Astrocyte (in vitro differentiated cells and primary cell): Measurements from ENCODE around the gene TRIM3. TPM values are rescaled to one million over a fixed set of nuclear protein-coding genes. Genes with fewer than 3 reads are reported as not detected.

Experiments
- DNase-seq: peaks from one replicate; pipeline ENCODE4 v3.0.0-alpha.2; 2010; ENCODE audit warnings: low read depth
- FAIRE-seq: peaks from 2 replicates; lab custom pipeline; 2011; peaks lifted over from hg19 to GRCh38; lab: Jason Lieb, UNC
- H2AFZ ChIP-seq: 2 replicates; pipeline ENCODE4 v1.6.0; 2012; ENCODE audit warnings: low read depth, low read length, inconsistent platforms
- H3K27ac ChIP-seq: 2 replicates; pipeline ENCODE4 v1.5.1; 2011; ENCODE audit warnings: low read depth, low read length, inconsistent platforms
- H3K27me3 ChIP-seq: 2 replicates; pipeline ENCODE4 v1.6.0; 2011; ENCODE audit warnings: low read length, inconsistent platforms; ENCODE audit not compliant: insufficient read depth
- H3K36me3 ChIP-seq: 2 replicates; pipeline ENCODE4 v1.5.1; 2011; ENCODE audit warnings: low read length, inconsistent platforms; ENCODE audit not compliant: insufficient read depth
- H3K4me1 ChIP-seq: 2 replicates; pipeline ENCODE4 v1.5.1; 2011; ENCODE audit warnings: low read length, inconsistent platforms; ENCODE audit not compliant: insufficient read depth
- H3K4me2 ChIP-seq: 2 replicates; pipeline ENCODE4 v1.6.0; 2012; ENCODE audit warnings: low read length, inconsistent platforms
- H3K4me3 ChIP-seq: 2 replicates; pipeline ENCODE4 v1.5.1; 2011; ENCODE audit warnings: low read depth, mild to moderate bottlenecking, low read length, inconsistent platforms; ENCODE audit not compliant: insufficient read depth
- H3K79me2 ChIP-seq: 2 replicates; pipeline ENCODE4 v1.6.0; 2012; ENCODE audit warnings: mild to moderate bottlenecking, low read length, inconsistent platforms; ENCODE audit not compliant: insufficient read depth
- H3K9ac ChIP-seq: 2 replicates; pipeline ENCODE4 v1.6.0; 2012; ENCODE audit warnings: mild to moderate bottlenecking, low read length, inconsistent platforms
- H3K9me3 ChIP-seq: 2 replicates; pipeline ENCODE4 v1.5.1; 2012; ENCODE audit warnings: low read depth, mild to moderate bottlenecking, low read length, inconsistent platforms; ENCODE audit not compliant: insufficient read depth
- H4K20me1 ChIP-seq: 2 replicates; pipeline ENCODE4 v1.6.0; 2012; ENCODE audit warnings: low read length, inconsistent platforms; ENCODE audit not compliant: insufficient read depth
- H3K27ac Mint-ChIP-seq: one replicate; pipeline ENCODE4 v1.8.0; 2021; ENCODE audit warnings: mild to moderate bottlenecking, mixed read lengths; ENCODE audit not compliant: unreplicated experiment
- H3K27me3 Mint-ChIP-seq: one replicate; pipeline ENCODE4 v1.8.0; 2021; ENCODE audit warnings: low read depth, mixed read lengths; ENCODE audit not compliant: unreplicated experiment
- H3K36me3 Mint-ChIP-seq: one replicate; pipeline ENCODE4 v1.8.0; 2021; ENCODE audit warnings: low read depth, mixed read lengths; ENCODE audit not compliant: unreplicated experiment
- H3K4me1 Mint-ChIP-seq: one replicate; pipeline ENCODE4 v1.8.0; 2021; ENCODE audit warnings: low read depth, mixed read lengths; ENCODE audit not compliant: unreplicated experiment
- H3K4me3 Mint-ChIP-seq: one replicate; pipeline ENCODE4 v1.8.0; 2021; ENCODE audit warnings: mild to moderate bottlenecking, moderate library complexity, mixed read lengths; ENCODE audit not compliant: unreplicated experiment
- H3K9me3 Mint-ChIP-seq: one replicate; pipeline ENCODE4 v1.8.0; 2021; ENCODE audit warnings: mild to moderate bottlenecking, mixed read lengths; ENCODE audit not compliant: unreplicated experiment
- EZH2 ChIP-seq: IDR thresholded peaks from 2 replicates; pipeline ENCODE4 v1.6.1; 2012; ENCODE audit warnings: mild to moderate bottlenecking, low read length, inconsistent platforms; ENCODE audit not compliant: insufficient read depth
- total RNA-seq: library from RNA; stranded (reverse); gene quantifications from 2 replicates; pipeline ENCODE4 v1.2.1, GENCODE V29; 2021
- TF ChIP-seq, protein P1 (sequence below): IDR thresholded peaks from 2 replicates; pipeline ENCODE4 v1.5.1; 2011; ENCODE audit warnings: low read depth, mild to moderate bottlenecking, inconsistent platforms, low read length, moderate library complexity; ENCODE audit not compliant: insufficient read depth

Gene TRIM3
- total RNA-seq, 1 donor from 2014 or later, result 25.4 TPM

DNA sequence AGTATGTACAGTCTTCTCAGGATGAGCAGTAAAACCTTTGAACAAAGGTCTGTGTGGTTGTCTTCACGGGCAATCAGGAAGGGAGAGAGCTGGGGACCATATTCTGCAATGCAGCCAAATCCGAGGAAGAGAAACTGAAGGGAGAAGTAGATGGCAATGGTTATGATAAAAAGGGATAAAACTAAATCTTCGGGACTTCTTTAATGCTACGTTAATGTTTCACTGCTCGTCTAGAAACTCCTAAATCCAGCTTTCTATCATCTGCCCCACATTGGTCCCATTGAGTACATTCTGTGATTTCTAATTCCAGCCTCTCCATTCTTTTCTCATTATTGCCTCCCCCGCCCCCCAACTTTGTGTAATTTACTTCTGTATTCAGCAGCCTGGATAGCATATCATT, 9.3 kb upstream of the TRIM3 start:
- H3K27ac ChIP-seq, result no peak overlapping the region
- H3K4me2 ChIP-seq, result peak overlapping the region; percentile 94
- TF ChIP-seq, protein P1, sequence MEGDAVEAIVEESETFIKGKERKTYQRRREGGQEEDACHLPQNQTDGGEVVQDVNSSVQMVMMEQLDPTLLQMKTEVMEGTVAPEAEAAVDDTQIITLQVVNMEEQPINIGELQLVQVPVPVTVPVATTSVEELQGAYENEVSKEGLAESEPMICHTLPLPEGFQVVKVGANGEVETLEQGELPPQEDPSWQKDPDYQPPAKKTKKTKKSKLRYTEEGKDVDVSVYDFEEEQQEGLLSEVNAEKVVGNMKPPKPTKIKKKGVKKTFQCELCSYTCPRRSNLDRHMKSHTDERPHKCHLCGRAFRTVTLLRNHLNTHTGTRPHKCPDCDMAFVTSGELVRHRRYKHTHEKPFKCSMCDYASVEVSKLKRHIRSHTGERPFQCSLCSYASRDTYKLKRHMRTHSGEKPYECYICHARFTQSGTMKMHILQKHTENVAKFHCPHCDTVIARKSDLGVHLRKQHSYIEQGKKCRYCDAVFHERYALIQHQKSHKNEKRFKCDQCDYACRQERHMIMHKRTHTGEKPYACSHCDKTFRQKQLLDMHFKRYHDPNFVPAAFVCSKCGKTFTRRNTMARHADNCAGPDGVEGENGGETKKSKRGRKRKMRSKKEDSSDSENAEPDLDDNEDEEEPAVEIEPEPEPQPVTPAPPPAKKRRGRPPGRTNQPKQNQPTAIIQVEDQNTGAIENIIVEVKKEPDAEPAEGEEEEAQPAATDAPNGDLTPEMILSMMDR, result no peak
- TF ChIP-seq EZH2, result no peak

DNA sequence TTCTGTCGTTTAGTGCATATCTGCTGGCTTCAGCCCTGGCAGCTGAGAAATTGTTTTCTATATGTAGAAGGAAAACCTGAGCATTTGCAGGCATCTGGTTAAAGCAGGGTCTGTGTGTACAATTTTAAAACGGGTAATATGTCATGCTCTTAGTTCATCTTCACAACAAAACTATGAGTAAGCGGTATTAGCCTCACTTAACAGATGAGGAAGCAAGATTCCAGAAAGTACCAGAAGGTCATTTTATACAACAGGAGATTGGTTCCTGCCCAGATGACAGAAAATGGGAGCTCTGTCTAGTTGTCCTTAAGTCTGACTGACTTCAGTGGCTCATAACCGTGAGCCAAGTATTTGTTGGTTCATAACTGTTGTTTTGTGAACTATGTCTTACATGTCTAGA, 8.7 kb upstream of the TRIM3 start:
- H3K27me3 ChIP-seq, result no peaks in the 10 kb centered on the region
- DNase-seq, result no peak
- H4K20me1 ChIP-seq, result peaks cover 41% of the 10 kb centered on the region
- H3K36me3 ChIP-seq, result peaks cover 42% of the 10 kb centered on the region
- peak overlapping the region; percentile 79 for H3K27ac Mint-ChIP-seq
- peak overlapping the region; percentile 89 for H3K27ac ChIP-seq
- no peaks in the 10 kb centered on the region for H3K27me3 Mint-ChIP-seq
- H3K4me3 ChIP-seq, result peak overlapping the region; percentile 90
- H3K79me2 ChIP-seq, result peaks cover 53% of the 10 kb centered on the region
- no peak overlapping the region for H2AFZ ChIP-seq
- H3K4me2 ChIP-seq, result peak overlapping the region; percentile 94
- peaks cover 14% of the 10 kb centered on the region for H3K36me3 Mint-ChIP-seq
- H3K9ac ChIP-seq, result peak overlapping the region; percentile 99
- peaks cover 16% of the 10 kb centered on the region for H3K4me1 ChIP-seq
- peaks cover 26% of the 10 kb centered on the region for H3K4me1 Mint-ChIP-seq
- FAIRE-seq, result no peak
- no peaks in the 10 kb centered on the region for H3K9me3 ChIP-seq
- H3K9me3 Mint-ChIP-seq, result no peaks in the 10 kb centered on the region
- peak overlapping the region; percentile 97 for H3K4me3 Mint-ChIP-seq
- TF ChIP-seq, protein P1, result no peak
- TF ChIP-seq EZH2, result no peak

More for the DNA sequence above, 9.3 kb upstream of the TRIM3 start:
- FAIRE-seq, result no peak
- Mint-ChIP-seq H3K9me3 (no peaks in the 10 kb centered on the region), H3K36me3 (peaks cover 9% of the 10 kb centered on the region), H3K4me1 (peaks cover 26% of the 10 kb centered on the region), H3K27ac (no peak overlapping the region), H3K27me3 (no peaks in the 10 kb centered on the region), H3K4me3 (peak overlapping the region; percentile 97)
- Histone ChIP-seq H2AFZ (no peak overlapping the region), H3K79me2 (peaks cover 53% of the 10 kb centered on the region), H3K4me1 (peaks cover 16% of the 10 kb centered on the region), H3K27me3 (no peaks in the 10 kb centered on the region), H4K20me1 (peaks cover 36% of the 10 kb centered on the region), H3K9ac (peak overlapping the region; percentile 99), H3K36me3 (peaks cover 39% of the 10 kb centered on the region), H3K9me3 (no peaks in the 10 kb centered on the region), H3K4me3 (no peak overlapping the region)
- no peak for DNase-seq

DNA sequence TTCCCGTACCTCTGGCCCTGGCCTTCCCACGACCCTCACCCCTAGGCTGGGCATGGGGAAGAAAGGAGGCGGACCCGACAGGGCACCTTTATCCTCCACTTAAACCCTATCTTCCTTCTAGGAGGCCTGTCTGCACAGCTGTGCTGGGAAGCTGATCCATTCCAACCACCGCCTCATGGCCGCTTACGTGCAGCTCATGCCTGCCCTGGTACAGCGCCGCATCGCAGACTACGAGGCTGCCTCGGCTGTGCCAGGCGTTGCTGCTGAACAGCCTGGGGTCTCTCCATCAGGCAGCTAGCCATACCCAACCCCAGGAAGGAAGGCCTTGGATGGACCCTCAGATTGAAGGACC, 8.2 kb upstream of the TRIM3 start:
- Histone ChIP-seq H3K79me2 (peaks cover 53% of the 10 kb centered on the region), H2AFZ (peak overlapping the region; percentile 80), H3K27ac (peak overlapping the region; percentile 89), H3K9me3 (no peaks in the 10 kb centered on the region), H3K9ac (peak overlapping the region; percentile 99), H3K36me3 (peaks cover 47% of the 10 kb centered on the region), H3K4me1 (peaks cover 16% of the 10 kb centered on the region), H3K4me2 (peak overlapping the region; percentile 94), H4K20me1 (peaks cover 41% of the 10 kb centered on the region), H3K27me3 (no peaks in the 10 kb centered on the region), H3K4me3 (peak overlapping the region; percentile 90)
- H3K27me3 Mint-ChIP-seq, result no peaks in the 10 kb centered on the region
- TF ChIP-seq EZH2, result no peak
- TF ChIP-seq, protein P1, result no peak
- DNase-seq (no peak), FAIRE-seq (no peak)
- H3K27ac Mint-ChIP-seq, result peak overlapping the region; percentile 98
- no peaks in the 10 kb centered on the region for H3K9me3 Mint-ChIP-seq
- peak overlapping the region; percentile 97 for H3K4me3 Mint-ChIP-seq
- peaks cover 26% of the 10 kb centered on the region for H3K4me1 Mint-ChIP-seq
- H3K36me3 Mint-ChIP-seq, result peaks cover 16% of the 10 kb centered on the region
